GM12874 (cell line): Measurements from ENCODE around the gene FSTL4.

Source experiments
- CTCF ChIP-seq: IDR thresholded peaks from 2 replicates; pipeline ENCODE4 v1.5.1; 2011; ENCODE audit warnings: low read depth, mild to moderate bottlenecking, control low read depth, low read length, moderate library complexity; ENCODE audit not compliant: insufficient read depth

FSTL4 gene

GRCh38 chr5:133478199-133478985 lies 133.9 kb downstream of the FSTL4 start:
- TF ChIP-seq CTCF = no peak

GRCh38 chr5:133475986-133476385 lies 136.4 kb downstream of the FSTL4 start:
- no peak for TF ChIP-seq CTCF

- TF ChIP-seq CTCF = no peak
These were observed 137.3 kb downstream of the FSTL4 start for GRCh38 chr5:133474851-133475590.

DNA sequence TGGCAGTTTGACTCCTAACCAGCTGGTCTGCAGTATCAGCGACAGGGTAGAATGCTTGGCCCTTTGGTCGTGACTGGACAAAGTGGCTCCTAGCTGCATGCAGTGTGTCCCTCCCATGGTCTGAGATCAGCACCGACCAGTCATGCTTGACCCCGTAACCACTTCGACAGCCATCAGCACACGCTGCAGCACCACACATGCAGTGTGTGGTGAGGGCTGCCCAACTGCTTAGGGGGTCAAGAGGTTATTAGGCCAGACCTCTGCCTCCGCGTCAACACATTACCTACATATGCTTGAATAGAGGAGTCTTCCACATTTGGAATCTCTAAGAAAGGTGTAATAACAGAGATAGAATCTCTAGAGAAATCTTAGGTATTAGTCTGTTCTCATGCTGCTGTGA lies 139.1 kb downstream of the FSTL4 start:
- no peak for TF ChIP-seq CTCF

GRCh38 chr5:133472829-133473228 lies 139.5 kb downstream of the FSTL4 start:
- no peak for TF ChIP-seq CTCF

DNA sequence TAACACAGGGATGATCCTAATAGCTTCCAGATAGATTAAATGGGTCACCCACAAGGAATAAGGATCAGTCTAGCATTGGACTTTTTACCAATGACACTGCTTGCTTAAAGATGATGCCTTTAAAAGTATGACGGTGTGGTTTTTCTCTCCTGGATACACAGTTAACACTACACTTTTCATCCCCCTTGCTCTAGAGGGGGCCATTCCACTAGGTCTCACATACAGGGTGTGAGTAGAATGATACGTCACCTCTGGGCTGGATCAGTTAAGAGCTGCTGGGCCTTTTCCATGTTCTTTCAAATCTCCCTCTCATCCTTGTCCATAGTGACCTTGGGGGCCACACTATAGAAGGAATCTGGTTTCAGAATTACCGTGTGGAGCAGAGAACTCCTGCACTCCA lies 140.6 kb downstream of the FSTL4 start:
- no peak for TF ChIP-seq CTCF

- TF ChIP-seq CTCF = no peak
These were observed 141.5 kb downstream of the FSTL4 start for GRCh38 chr5:133470841-133471240.
